Measurements from ENCODE around the gene FAM90A26.
"Not testable (repeated sequence)": the region's sequence is repeated elsewhere in the genome, so short reads cannot be mapped to it uniquely, and the experiment has no call there.

DNA sequence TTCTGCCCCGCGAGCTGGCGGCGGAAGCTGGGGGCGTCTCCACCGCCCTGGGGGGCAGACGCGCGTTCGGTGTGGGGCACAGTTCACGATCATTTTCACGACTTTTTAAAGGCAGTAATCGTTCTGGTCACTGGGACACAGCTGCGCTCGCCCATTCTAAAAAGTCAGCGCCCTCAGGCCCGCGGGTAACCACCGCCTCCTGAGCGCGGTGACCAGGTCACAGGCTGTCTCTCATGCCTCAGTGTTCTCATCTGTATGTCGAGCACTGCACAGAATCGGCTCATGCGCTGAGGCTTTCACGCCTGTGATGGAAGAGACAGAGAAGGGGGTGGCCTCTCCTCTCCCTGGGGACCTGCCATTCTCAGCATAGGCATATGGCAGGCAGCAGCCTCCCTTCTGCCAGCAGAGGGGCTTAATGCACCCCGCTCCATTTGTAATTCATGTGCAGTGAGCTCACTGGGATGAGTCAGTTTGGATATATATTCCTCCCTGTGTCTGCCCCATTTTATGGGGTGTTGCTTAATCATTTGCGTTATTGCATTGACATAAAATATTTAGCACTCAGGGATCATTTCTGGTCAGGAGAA, 16.5 kb upstream of the FAM90A26 start:
- TF ChIP-seq, protein P1, sequence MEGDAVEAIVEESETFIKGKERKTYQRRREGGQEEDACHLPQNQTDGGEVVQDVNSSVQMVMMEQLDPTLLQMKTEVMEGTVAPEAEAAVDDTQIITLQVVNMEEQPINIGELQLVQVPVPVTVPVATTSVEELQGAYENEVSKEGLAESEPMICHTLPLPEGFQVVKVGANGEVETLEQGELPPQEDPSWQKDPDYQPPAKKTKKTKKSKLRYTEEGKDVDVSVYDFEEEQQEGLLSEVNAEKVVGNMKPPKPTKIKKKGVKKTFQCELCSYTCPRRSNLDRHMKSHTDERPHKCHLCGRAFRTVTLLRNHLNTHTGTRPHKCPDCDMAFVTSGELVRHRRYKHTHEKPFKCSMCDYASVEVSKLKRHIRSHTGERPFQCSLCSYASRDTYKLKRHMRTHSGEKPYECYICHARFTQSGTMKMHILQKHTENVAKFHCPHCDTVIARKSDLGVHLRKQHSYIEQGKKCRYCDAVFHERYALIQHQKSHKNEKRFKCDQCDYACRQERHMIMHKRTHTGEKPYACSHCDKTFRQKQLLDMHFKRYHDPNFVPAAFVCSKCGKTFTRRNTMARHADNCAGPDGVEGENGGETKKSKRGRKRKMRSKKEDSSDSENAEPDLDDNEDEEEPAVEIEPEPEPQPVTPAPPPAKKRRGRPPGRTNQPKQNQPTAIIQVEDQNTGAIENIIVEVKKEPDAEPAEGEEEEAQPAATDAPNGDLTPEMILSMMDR (IDR thresholded peaks at IDR 0.05), result not testable (repeated sequence)
- peak in 1 of 4 donors; percentile 0 for TF ChIP-seq POLR2A (IDR thresholded peaks at IDR 0.05)
- TF ChIP-seq EP300 (IDR thresholded peaks at IDR 0.05), result not testable (repeated sequence)

Measured in upper lobe of left lung (tissue), 4 donors.